ENCODE measurements around the gene SLC25A18. TPM values are rescaled to one million over a fixed set of nuclear protein-coding genes. Genes with fewer than 3 reads are reported as not detected.

SLC25A18 gene
- total RNA-seq, 1 experiment from 2014 or later = 0.28 TPM

GRCh38 chr22:17541476-17541875, 21.8 kb upstream of the SLC25A18 start:
- intact Hi-C loops (cut with micrococcal nuclease; ENCODE audit: unreplicated experiment) = no loop called here
- TF ChIP-seq CTCF (IDR thresholded peaks at IDR 0.05; ENCODE audit: unreplicated experiment) = no peak
- no peaks in the 10 kb centered on the region for H3K9me3 Mint-ChIP-seq (ENCODE audit: low read depth, unreplicated experiment)
- no peak overlapping the region for H3K4me3 Mint-ChIP-seq (ENCODE audit: low read depth, unreplicated experiment)
- no TSS peak for BruUV-seq (replicated peaks)
- no peak for DNase-seq
- CTCF ChIA-PET = no interaction called here
- H3K4me1 Mint-ChIP-seq (ENCODE audit: low read depth, unreplicated experiment) = no peaks in the 10 kb centered on the region
- no peak overlapping the region for H3K27ac Mint-ChIP-seq (ENCODE audit: unreplicated experiment)
- H3K27me3 Mint-ChIP-seq (ENCODE audit: unreplicated experiment) = peaks cover 35% of the 10 kb centered on the region
- no peaks in the 10 kb centered on the region for H3K36me3 Mint-ChIP-seq (ENCODE audit: insufficient read depth, unreplicated experiment)

- Mint-ChIP-seq H3K4me1 (ENCODE audit: low read depth, unreplicated experiment) (no peaks in the 10 kb centered on the region), H3K27me3 (ENCODE audit: unreplicated experiment) (peaks cover 31% of the 10 kb centered on the region), H3K4me3 (ENCODE audit: low read depth, unreplicated experiment) (no peak overlapping the region), H3K27ac (ENCODE audit: unreplicated experiment) (no peak overlapping the region), H3K9me3 (ENCODE audit: low read depth, unreplicated experiment) (no peaks in the 10 kb centered on the region), H3K36me3 (ENCODE audit: insufficient read depth, unreplicated experiment) (no peaks in the 10 kb centered on the region)
- BruUV-seq (replicated peaks) = no TSS peak
- DNase-seq = no peak
- no peak for TF ChIP-seq CTCF (IDR thresholded peaks at IDR 0.05; ENCODE audit: unreplicated experiment)
- CTCF ChIA-PET = no interaction called here
- intact Hi-C loops (cut with micrococcal nuclease; ENCODE audit: unreplicated experiment) = no loop called here
Observed at GRCh38 chr22:17542452-17542851, 20.8 kb upstream of the SLC25A18 start.

- Mint-ChIP-seq H3K27ac (ENCODE audit: unreplicated experiment) (no peak overlapping the region), H3K36me3 (ENCODE audit: insufficient read depth, unreplicated experiment) (no peaks in the 10 kb centered on the region)
- CTCF ChIA-PET = no interaction called here
Observed at GRCh38 chr22:17548010-17548755, 15.1 kb upstream of the SLC25A18 start.

GRCh38 chr22:17548756-17549035, 14.6 kb upstream of the SLC25A18 start:
- peaks cover 40% of the 10 kb centered on the region for H3K27me3 Mint-ChIP-seq (ENCODE audit: unreplicated experiment)
- CTCF ChIA-PET = interaction anchor here (1.0 kb wide), 1 partner anchor 12 kb away, joined by 3 read pairs; no protein-coding TSS in a partner anchor
- no peaks in the 10 kb centered on the region for H3K36me3 Mint-ChIP-seq (ENCODE audit: insufficient read depth, unreplicated experiment)
- DNase-seq = no peak
- intact Hi-C loops (cut with micrococcal nuclease; ENCODE audit: unreplicated experiment) = no loop called here
- no peak overlapping the region for H3K27ac Mint-ChIP-seq (ENCODE audit: unreplicated experiment)
- no peaks in the 10 kb centered on the region for H3K4me1 Mint-ChIP-seq (ENCODE audit: low read depth, unreplicated experiment)
- no peak overlapping the region for H3K4me3 Mint-ChIP-seq (ENCODE audit: low read depth, unreplicated experiment)
- no peak for TF ChIP-seq CTCF (IDR thresholded peaks at IDR 0.05; ENCODE audit: unreplicated experiment)
- H3K9me3 Mint-ChIP-seq (ENCODE audit: low read depth, unreplicated experiment) = no peaks in the 10 kb centered on the region
- BruUV-seq (replicated peaks) = no TSS peak

More at GRCh38 chr22:17548010-17548755, 15.1 kb upstream of the SLC25A18 start:
- no TSS peak for BruUV-seq (replicated peaks)
- intact Hi-C loops (cut with micrococcal nuclease; ENCODE audit: unreplicated experiment) = no loop called here
- no peak for TF ChIP-seq CTCF (IDR thresholded peaks at IDR 0.05; ENCODE audit: unreplicated experiment)
- no peak for DNase-seq
- no peaks in the 10 kb centered on the region for H3K4me1 Mint-ChIP-seq (ENCODE audit: low read depth, unreplicated experiment)
- H3K4me3 Mint-ChIP-seq (ENCODE audit: low read depth, unreplicated experiment) = no peak overlapping the region
- peaks cover 41% of the 10 kb centered on the region for H3K27me3 Mint-ChIP-seq (ENCODE audit: unreplicated experiment)
- H3K9me3 Mint-ChIP-seq (ENCODE audit: low read depth, unreplicated experiment) = no peaks in the 10 kb centered on the region

All from Calu3 (cell line).